ENCODE data around the gene CLTA. TPM values are rescaled to one million over a fixed set of nuclear protein-coding genes. Genes with fewer than 3 reads are reported as not detected.

The CLTA gene
- total and polyA plus RNA-seq, 2 of the 8 experiments (the other 6 are each of a cell fraction or from before 2014, with no cell fraction given), result 137 to 236 TPM

DNA sequence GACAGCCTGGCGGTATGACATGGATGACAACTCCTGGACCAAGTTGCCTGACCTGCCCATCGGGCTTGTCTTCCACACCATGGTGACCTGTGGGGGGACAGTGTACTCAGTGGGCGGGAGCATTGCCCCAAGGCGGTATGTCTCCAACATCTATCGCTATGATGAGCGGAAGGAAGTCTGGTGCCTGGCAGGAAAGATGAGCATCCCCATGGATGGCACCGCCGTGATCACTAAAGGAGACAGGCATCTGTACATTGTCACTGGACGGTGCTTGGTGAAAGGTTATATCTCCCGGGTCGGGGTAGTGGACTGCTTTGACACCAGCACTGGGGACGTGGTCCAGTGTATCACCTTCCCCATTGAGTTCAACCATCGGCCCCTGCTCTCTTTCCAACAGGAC lies 20.2 kb upstream of the CLTA start:
- H4K20me1 ChIP-seq (replicated peaks in 1 of 2; ENCODE audit: control insufficient read depth in 1 of 2, insufficient read depth in 2 of 2, low read length in 2 of 2), result no peaks in the 10 kb centered on the region
- H3K9me3 ChIP-seq (ENCODE audit: insufficient read depth in 2 of 2, low read depth in 1 of 2, low read length in 1 of 2), result no peaks in the 10 kb centered on the region
- H3K79me1 ChIP-seq (ENCODE audit: low read depth, low read length), result no peaks in the 10 kb centered on the region
- no peaks in the 10 kb centered on the region for H3K36me3 ChIP-seq (ENCODE audit: control insufficient read depth in 2 of 4, insufficient read depth in 4 of 4, low read length in 3 of 4)
- no peaks in the 10 kb centered on the region for H3K27me3 ChIP-seq (replicated peaks in 1 of 4; ENCODE audit: control insufficient read depth in 3 of 4, extremely low read depth in 1 of 4, insufficient read depth in 3 of 4, low read length in 3 of 4)
- H2BK5ac ChIP-seq (ENCODE audit: low read depth, low read length), result no peak overlapping the region
- H2AFZ ChIP-seq (ENCODE audit: low read length), result no peak overlapping the region
- no peak overlapping the region for H2AK5ac ChIP-seq (ENCODE audit: low read depth, low read length)
- no peak overlapping the region for H3K18ac ChIP-seq (ENCODE audit: extremely low read depth, low read length)
- no peak overlapping the region for H3K4ac ChIP-seq (replicated peaks; ENCODE audit: insufficient read length, low read depth, low read length)
- no peak overlapping the region for H4K91ac ChIP-seq (replicated peaks; ENCODE audit: insufficient read length, low read length)
- no peak overlapping the region for H3K9ac ChIP-seq (replicated peaks in 1 of 4; ENCODE audit: extremely low read depth in 1 of 4, low read depth in 3 of 4, low read length in 3 of 4)
- no peak overlapping the region for H4K5ac ChIP-seq (ENCODE audit: insufficient read length, low read depth, low read length)
- H2BK15ac ChIP-seq (ENCODE audit: low read length), result no peak overlapping the region
- FAIRE-seq (no peak), DNase-seq (ENCODE audit: low read depth in 1 of 2, low spot score in 2 of 2) (no peak)
- POLR2A ChIA-PET (ENCODE audit: partially characterized antibody), result no interaction called here
- no peaks in the 10 kb centered on the region; a peak in 1 of 7 replicates for H3K4me1 ChIP-seq (replicated peaks in 1 of 4; ENCODE audit: control insufficient read depth in 3 of 4, insufficient read depth in 4 of 4, low read length in 3 of 4)
- H3K56ac ChIP-seq (replicated peaks; ENCODE audit: insufficient read length, low read depth, low read length), result no peak overlapping the region
- CTCF ChIA-PET (ENCODE audit: partially characterized antibody), result interaction anchor here (1.2 to 10.2 kb wide), 4 partner anchors 8 to 216 kb away, joined by 3 to 153 read pairs (median 13); no protein-coding TSS in a partner anchor
- H3K23ac ChIP-seq (ENCODE audit: insufficient read length), result no peak overlapping the region
- H2BK120ac ChIP-seq (replicated peaks; ENCODE audit: low read depth, low read length), result no peak overlapping the region
- H2BK20ac ChIP-seq (ENCODE audit: low read length), result no peak overlapping the region
- WGBS, 2 experiments (ENCODE audit: extremely low coverage in 1 of 2, insufficient coverage in 1 of 2, insufficient read length in 1 of 2, insufficient replicate concordance in 2 of 2, low coverage in 1 of 2, low lambda C conversion rate in 2 of 2, missing lambda C conversion rate in 1 of 2), result 91% methylated on average over 13 of the region's 13 CpGs; no CpG with 5 or more reads in 1 of the 2 experiments
- no peak overlapping the region for H3K4me2 ChIP-seq (ENCODE audit: insufficient read depth in 1 of 2, low read depth in 2 of 2, low read length in 2 of 2)
- no peak overlapping the region for H4K8ac ChIP-seq (ENCODE audit: extremely low read depth, insufficient read depth, low read length)
- H2BK12ac ChIP-seq (ENCODE audit: low read depth, low read length), result peak overlapping the region; percentile 50; the same call in 1 of the 2 replicates
- no peak overlapping the region for H3K14ac ChIP-seq (ENCODE audit: insufficient read length)
- H3K4me3 ChIP-seq (ENCODE audit: extremely low read depth in 1 of 4, insufficient read depth in 2 of 4, low read depth in 3 of 4, low read length in 4 of 4), result no peak overlapping the region
- peaks cover 2% of the 10 kb centered on the region; the same call in 1 of the 2 replicates for H3K23me2 ChIP-seq (ENCODE audit: low read depth, low read length)
- TF ChIP-seq GABPA (IDR thresholded peaks at IDR 0.05; ENCODE audit: borderline replicate concordance, insufficient read depth, low read length) (no peak), CTCF (IDR thresholded peaks at IDR 0.05; ENCODE audit: control extremely low read depth in 1 of 3, insufficient read depth in 1 of 3, low read depth in 1 of 3, low read length in 3 of 3) (no peak), SIX5 (IDR thresholded peaks at IDR 0.05; ENCODE audit: low read depth, low read length) (no peak), YY1 (IDR thresholded peaks at IDR 0.05; ENCODE audit: low read depth, low read length) (no peak), TAF7 (optimal IDR thresholded peaks at IDR 0.05; ENCODE audit: borderline replicate concordance, low read depth, low read length) (no peak), TAF1 (IDR thresholded peaks at IDR 0.05; ENCODE audit: low read depth, low read length) (no peak)
- TF ChIP-seq, protein P1, sequence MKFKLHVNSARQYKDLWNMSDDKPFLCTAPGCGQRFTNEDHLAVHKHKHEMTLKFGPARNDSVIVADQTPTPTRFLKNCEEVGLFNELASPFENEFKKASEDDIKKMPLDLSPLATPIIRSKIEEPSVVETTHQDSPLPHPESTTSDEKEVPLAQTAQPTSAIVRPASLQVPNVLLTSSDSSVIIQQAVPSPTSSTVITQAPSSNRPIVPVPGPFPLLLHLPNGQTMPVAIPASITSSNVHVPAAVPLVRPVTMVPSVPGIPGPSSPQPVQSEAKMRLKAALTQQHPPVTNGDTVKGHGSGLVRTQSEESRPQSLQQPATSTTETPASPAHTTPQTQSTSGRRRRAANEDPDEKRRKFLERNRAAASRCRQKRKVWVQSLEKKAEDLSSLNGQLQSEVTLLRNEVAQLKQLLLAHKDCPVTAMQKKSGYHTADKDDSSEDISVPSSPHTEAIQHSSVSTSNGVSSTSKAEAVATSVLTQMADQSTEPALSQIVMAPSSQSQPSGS (IDR thresholded peaks at IDR 0.05; ENCODE audit: low read length), result no peak
- H3K27ac ChIP-seq (ENCODE audit: low read depth, low read length), result no peak overlapping the region
- no peaks in the 10 kb centered on the region for H3K79me2 ChIP-seq (ENCODE audit: control insufficient read depth in 1 of 2, insufficient read depth in 2 of 2, low read length in 2 of 2)

All from H1 (cell line).